ENCODE results near the gene BBX. TPM values are rescaled to one million over a fixed set of nuclear protein-coding genes. Genes with fewer than 3 reads are reported as not detected.

BBX gene
- total and polyA plus RNA-seq, 12 donors = 4.6 to 49.8 (median 38.0) TPM

GRCh38 chr3:107644631-107645030 is 121.9 kb downstream of the BBX start:
- H3K27ac ChIP-seq = no peak overlapping the region
- no peak overlapping the region for H3K4me3 ChIP-seq
- peaks cover 0 to 14% (median 6%) of the 10 kb centered on the region in 9 donors for H3K4me1 ChIP-seq
- H3K36me3 ChIP-seq = peaks cover 0 to 20% (median 0%) of the 10 kb centered on the region in 9 donors
- TF ChIP-seq CTCF (IDR thresholded peaks at IDR 0.05) = no peak
- WGBS, 2 donors = 80 to 81% methylated on average over 3 of the region's 3 CpGs
- ATAC-seq (no peak), DNase-seq (no peak)
- no peaks in the 10 kb centered on the region for H3K27me3 ChIP-seq
- intact Hi-C loops (cut with DNase I) = no loop called here
- H3K9me3 ChIP-seq = no peaks in the 10 kb centered on the region

GRCh38 chr3:107650788-107651187 is 128.0 kb downstream of the BBX start:
- WGBS, 2 donors = 79 to 87% methylated on average over 3 of the region's 3 CpGs
- TF ChIP-seq CTCF (IDR thresholded peaks at IDR 0.05) = no peak
- Histone ChIP-seq H3K4me3 (no peak overlapping the region), H3K27ac (no peak overlapping the region), H3K9me3 (no peaks in the 10 kb centered on the region), H3K4me1 (peaks cover 0 to 15% (median 0%) of the 10 kb centered on the region in 9 donors), H3K27me3 (no peaks in the 10 kb centered on the region), H3K36me3 (peaks cover 0 to 19% (median 0%) of the 10 kb centered on the region in 9 donors)
- peak in 2 of 8 donors; percentile 29 to 58 for ATAC-seq
- intact Hi-C loops (cut with DNase I) = loop anchor here in 1 of 10 donors (10.0 kb wide), 1 partner anchor 76 kb away; no protein-coding TSS in a partner anchor
- no peak for DNase-seq

- H3K9me3 ChIP-seq = no peaks in the 10 kb centered on the region
- intact Hi-C loops (cut with DNase I) = loop anchor here in 1 of 10 donors (10.0 kb wide), 1 partner anchor 77 kb away; no protein-coding TSS in a partner anchor
- H3K27me3 ChIP-seq = no peaks in the 10 kb centered on the region
- TF ChIP-seq CTCF (IDR thresholded peaks at IDR 0.05) = no peak
- ATAC-seq (no peak), DNase-seq (no peak)
- no peak overlapping the region for H3K27ac ChIP-seq
- no peak overlapping the region for H3K4me3 ChIP-seq
- peaks cover 0 to 15% (median 0%) of the 10 kb centered on the region in 9 donors for H3K4me1 ChIP-seq
- H3K36me3 ChIP-seq = peaks cover 0 to 12% (median 0%) of the 10 kb centered on the region in 9 donors
Measured at GRCh38 chr3:107651782-107652181, 129.0 kb downstream of the BBX start.

- ATAC-seq (no peak), DNase-seq (no peak)
- Histone ChIP-seq H3K27me3 (no peaks in the 10 kb centered on the region), H3K9me3 (no peaks in the 10 kb centered on the region), H3K27ac (no peak overlapping the region), H3K36me3 (no peaks in the 10 kb centered on the region), H3K4me3 (no peak overlapping the region), H3K4me1 (peaks cover 0 to 23% (median 0%) of the 10 kb centered on the region in 9 donors)
- no peak for TF ChIP-seq CTCF (IDR thresholded peaks at IDR 0.05)
- 98 to 100% methylated on average over 1 of the region's 1 CpG for WGBS, 2 donors
- intact Hi-C loops (cut with DNase I) = loop anchor here in 1 of 10 donors (10.0 kb wide), 1 partner anchor 79 kb away; no protein-coding TSS in a partner anchor
Measured at GRCh38 chr3:107654218-107654617, 131.5 kb downstream of the BBX start.
